Astrocyte (in vitro differentiated cells and primary cell): Measurements from ENCODE around the gene DOCK10.

Experiments used
- CTCF ChIP-seq: IDR thresholded peaks from 2 replicates; pipeline ENCODE4 v1.5.1; 2011; ENCODE audit warnings: low read depth, mild to moderate bottlenecking, inconsistent platforms, low read length, moderate library complexity; ENCODE audit not compliant: insufficient read depth
- EZH2 ChIP-seq: IDR thresholded peaks from 2 replicates; pipeline ENCODE4 v1.6.1; 2012; ENCODE audit warnings: mild to moderate bottlenecking, low read length, inconsistent platforms; ENCODE audit not compliant: insufficient read depth

- TF ChIP-seq CTCF (no peak), EZH2 (no peak)
Observed at GRCh38 chr2:224904381-224904780, 137.9 kb downstream of the DOCK10 start.
